Eye (tissue), 1 donor: ENCODE results near the gene MAPK7.
A peak's percentile ranks its signal among the peaks of the same experiment; 100 is the strongest.

Experiments used
- DNase-seq: peaks from one replicate; pipeline ENCODE4 v3.0.0-alpha.2; 2015

MAPK7 gene

GRCh38 chr17:19402171-19402570 lies 23.9 kb downstream of the MAPK7 start:
- no peak for DNase-seq

- DNase-seq = no peak
Measured at GRCh38 chr17:19403021-19403420, 24.7 kb downstream of the MAPK7 start.

- no peak for DNase-seq
Measured at GRCh38 chr17:19404264-19404663, 26.0 kb downstream of the MAPK7 start.

GRCh38 chr17:19405114-19405513 lies 26.8 kb downstream of the MAPK7 start:
- DNase-seq = no peak

GRCh38 chr17:19407601-19408345 lies 29.5 kb downstream of the MAPK7 start:
- no peak for DNase-seq

- no peak for DNase-seq
Measured at GRCh38 chr17:19408346-19408710, 30.0 kb downstream of the MAPK7 start.

GRCh38 chr17:19409066-19409465 lies 30.8 kb downstream of the MAPK7 start:
- DNase-seq = no peak

GRCh38 chr17:19409509-19409908 lies 31.2 kb downstream of the MAPK7 start:
- no peak for DNase-seq

GRCh38 chr17:19410091-19410490 lies 31.8 kb downstream of the MAPK7 start:
- no peak for DNase-seq

GRCh38 chr17:19410875-19411620 lies 32.8 kb downstream of the MAPK7 start, which contains the start of gene RNF112:
TSS of gene RNF112 (plus strand) at chr17:19411232. CDS start at chr17:19411409, 177 bp downstream.
- DNase-seq = peak; percentile 75

GRCh38 chr17:19411631-19412030 lies 33.3 kb downstream of the MAPK7 start:
- DNase-seq = peak; percentile 70

- no peak for DNase-seq
Measured at GRCh38 chr17:19412510-19412909, 34.2 kb downstream of the MAPK7 start.

- DNase-seq = no peak
Measured at GRCh38 chr17:19412984-19413383, 34.7 kb downstream of the MAPK7 start.

GRCh38 chr17:19413761-19414160 lies 35.5 kb downstream of the MAPK7 start:
- no peak for DNase-seq

GRCh38 chr17:19414396-19415280 lies 36.3 kb downstream of the MAPK7 start:
- DNase-seq = no peak

GRCh38 chr17:19415311-19415710 lies 37.0 kb downstream of the MAPK7 start:
- DNase-seq = no peak

- no peak for DNase-seq
Measured at GRCh38 chr17:19415806-19416775, 37.8 kb downstream of the MAPK7 start.

- no peak for DNase-seq
Measured at GRCh38 chr17:19417611-19418010, 39.3 kb downstream of the MAPK7 start.

GRCh38 chr17:19418251-19418992 lies 40.1 kb downstream of the MAPK7 start:
- peak; percentile 24 for DNase-seq

GRCh38 chr17:19421219-19421618 lies 42.9 kb downstream of the MAPK7 start:
- no peak for DNase-seq

- DNase-seq = no peak
Measured at GRCh38 chr17:19421926-19422325, 43.6 kb downstream of the MAPK7 start.
